ENCODE data around the gene PTCSC3. TPM values are rescaled to one million over a fixed set of nuclear protein-coding genes. Genes with fewer than 3 reads are reported as not detected.

PTCSC3 gene
- total and polyA plus RNA-seq, 10 of the 15 experiments (the other 5 are each of a cell fraction or from before 2014, with no cell fraction given): not detected

DNA sequence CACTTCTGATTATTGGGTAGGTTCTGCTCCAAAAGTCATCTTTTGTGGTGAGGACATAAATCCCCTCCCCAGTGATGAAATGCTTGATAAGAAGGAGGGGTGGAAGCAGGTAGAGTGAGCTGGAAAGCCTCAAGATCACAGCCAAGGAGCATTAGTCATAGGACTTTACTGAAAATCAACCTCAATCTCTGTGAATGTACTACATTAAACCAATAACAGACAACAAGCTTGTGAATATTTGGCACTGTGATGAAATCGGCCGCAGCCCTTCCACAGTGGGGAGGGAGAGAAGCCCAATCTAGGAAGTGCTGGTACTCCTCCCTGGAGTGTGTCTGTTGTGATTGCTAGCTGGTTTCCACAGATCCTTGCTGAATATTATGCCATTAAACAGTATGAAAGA lies 41.2 kb upstream of the PTCSC3 start:
- Histone ChIP-seq H3K79me2 (ENCODE audit: control insufficient read depth, insufficient read depth, low read length) (no peaks in the 10 kb centered on the region), H3K9ac (ENCODE audit: control insufficient read depth, insufficient read depth, low read length) (no peak overlapping the region), H2AFZ (ENCODE audit: control insufficient read depth, low read depth, low read length) (no peak overlapping the region), H3K4me3 (no peak overlapping the region), H3K4me2 (ENCODE audit: control insufficient read depth, insufficient read depth) (no peak overlapping the region), H3K27ac (ENCODE audit: control insufficient read depth, insufficient read depth) (no peak overlapping the region), H3K4me1 (ENCODE audit: control insufficient read depth, insufficient read depth, low read length) (no peaks in the 10 kb centered on the region), H3K36me3 (ENCODE audit: control insufficient read depth in 2 of 2, insufficient read depth in 2 of 2, low read length in 1 of 2) (no peaks in the 10 kb centered on the region), H4K20me1 (ENCODE audit: control insufficient read depth, insufficient read depth) (no peaks in the 10 kb centered on the region), H3K27me3 (replicated peaks in 1 of 2; ENCODE audit: control insufficient read depth in 2 of 2, insufficient read depth in 2 of 2, low read length in 1 of 2) (no peaks in the 10 kb centered on the region; a peak in 1 of 4 replicates), H3K9me3 (replicated peaks; ENCODE audit: control insufficient read depth, insufficient read depth, low read length) (no peaks in the 10 kb centered on the region)
- WGBS (ENCODE audit: insufficient coverage, insufficient replicate concordance, low lambda C conversion rate, missing lambda C conversion rate): 55% methylated on average over 2 of the region's 2 CpGs
- SMC1A ChIA-PET (ENCODE audit: uncharacterized antibody, unreplicated experiment): no interaction called here
- DNase-seq (ENCODE audit: low read depth, low spot score): no peak
- FAIRE-seq: no peak
- intact Hi-C loops (cut with micrococcal nuclease; ENCODE audit: unreplicated experiment) (no loop called here), in situ Hi-C loops (cut with MboI) (no loop called here)
- RAD21 ChIA-PET (ENCODE audit: unreplicated experiment): no interaction called here
- BruUV-seq (replicated peaks): no TSS peak
- POLR2A ChIA-PET: no interaction called here
- no peak for ATAC-seq
- TF ChIP-seq RB1 (IDR thresholded peaks at IDR 0.05; ENCODE audit: borderline replicate concordance): no peak
- CTCF ChIA-PET: no interaction called here

DNA sequence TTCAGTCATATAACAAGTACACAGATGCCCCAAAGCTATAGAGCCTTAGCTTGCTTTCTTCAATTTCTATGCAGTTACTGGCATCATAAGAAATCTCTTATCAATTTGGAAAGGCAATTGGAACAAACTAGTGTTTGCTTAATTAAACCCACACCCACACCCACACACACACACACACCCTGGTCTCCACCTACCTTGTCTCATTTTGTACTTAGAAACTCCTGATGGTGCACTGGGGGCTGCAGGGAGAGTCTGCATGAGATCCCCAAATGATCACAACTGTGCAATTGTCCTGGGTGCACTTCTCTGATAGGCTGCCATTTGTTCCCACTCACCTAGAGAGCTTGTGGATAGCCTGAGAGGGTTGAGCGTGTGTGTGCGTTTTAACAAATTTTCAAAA lies 40.5 kb upstream of the PTCSC3 start:
- WGBS (ENCODE audit: insufficient coverage, insufficient replicate concordance, low lambda C conversion rate, missing lambda C conversion rate): 61% methylated on average over 2 of the region's 2 CpGs
- RAD21 ChIA-PET (ENCODE audit: unreplicated experiment): no interaction called here
- TF ChIP-seq EZH2 (IDR thresholded peaks at IDR 0.05; ENCODE audit: borderline replicate concordance, control insufficient read depth, low read depth, low read length) (no peak), SP1 (IDR thresholded peaks at IDR 0.05; ENCODE audit: low read depth, low read length) (no peak), NRF1 (conservative IDR thresholded peaks at IDR 0.05; ENCODE audit: low read depth, low read length) (no peak), KLF5 (IDR thresholded peaks at IDR 0.05; ENCODE audit: partially characterized antibody) (no peak), HDAC2 (IDR thresholded peaks at IDR 0.05) (no peak), MEF2A (IDR thresholded peaks at IDR 0.05; ENCODE audit: insufficient read depth, low read depth, low read length) (no peak), TCF7 (IDR thresholded peaks at IDR 0.05; ENCODE audit: borderline replicate concordance) (no peak), TCF3 (IDR thresholded peaks at IDR 0.05; ENCODE audit: borderline replicate concordance, insufficient read depth, low read depth, low read length) (no peak), WRNIP1 (IDR thresholded peaks at IDR 0.05; ENCODE audit: borderline replicate concordance, low read depth, low read length) (no peak), IKZF2 (IDR thresholded peaks at IDR 0.05) (no peak), ZSCAN29 (IDR thresholded peaks at IDR 0.05) (no peak), ZZZ3 (IDR thresholded peaks at IDR 0.05; ENCODE audit: control insufficient read depth, insufficient read length, low read depth) (no peak), SMC3 (IDR thresholded peaks at IDR 0.05; ENCODE audit: borderline replicate concordance, low read length) (no peak)
- TF ChIP-seq, protein P1, sequence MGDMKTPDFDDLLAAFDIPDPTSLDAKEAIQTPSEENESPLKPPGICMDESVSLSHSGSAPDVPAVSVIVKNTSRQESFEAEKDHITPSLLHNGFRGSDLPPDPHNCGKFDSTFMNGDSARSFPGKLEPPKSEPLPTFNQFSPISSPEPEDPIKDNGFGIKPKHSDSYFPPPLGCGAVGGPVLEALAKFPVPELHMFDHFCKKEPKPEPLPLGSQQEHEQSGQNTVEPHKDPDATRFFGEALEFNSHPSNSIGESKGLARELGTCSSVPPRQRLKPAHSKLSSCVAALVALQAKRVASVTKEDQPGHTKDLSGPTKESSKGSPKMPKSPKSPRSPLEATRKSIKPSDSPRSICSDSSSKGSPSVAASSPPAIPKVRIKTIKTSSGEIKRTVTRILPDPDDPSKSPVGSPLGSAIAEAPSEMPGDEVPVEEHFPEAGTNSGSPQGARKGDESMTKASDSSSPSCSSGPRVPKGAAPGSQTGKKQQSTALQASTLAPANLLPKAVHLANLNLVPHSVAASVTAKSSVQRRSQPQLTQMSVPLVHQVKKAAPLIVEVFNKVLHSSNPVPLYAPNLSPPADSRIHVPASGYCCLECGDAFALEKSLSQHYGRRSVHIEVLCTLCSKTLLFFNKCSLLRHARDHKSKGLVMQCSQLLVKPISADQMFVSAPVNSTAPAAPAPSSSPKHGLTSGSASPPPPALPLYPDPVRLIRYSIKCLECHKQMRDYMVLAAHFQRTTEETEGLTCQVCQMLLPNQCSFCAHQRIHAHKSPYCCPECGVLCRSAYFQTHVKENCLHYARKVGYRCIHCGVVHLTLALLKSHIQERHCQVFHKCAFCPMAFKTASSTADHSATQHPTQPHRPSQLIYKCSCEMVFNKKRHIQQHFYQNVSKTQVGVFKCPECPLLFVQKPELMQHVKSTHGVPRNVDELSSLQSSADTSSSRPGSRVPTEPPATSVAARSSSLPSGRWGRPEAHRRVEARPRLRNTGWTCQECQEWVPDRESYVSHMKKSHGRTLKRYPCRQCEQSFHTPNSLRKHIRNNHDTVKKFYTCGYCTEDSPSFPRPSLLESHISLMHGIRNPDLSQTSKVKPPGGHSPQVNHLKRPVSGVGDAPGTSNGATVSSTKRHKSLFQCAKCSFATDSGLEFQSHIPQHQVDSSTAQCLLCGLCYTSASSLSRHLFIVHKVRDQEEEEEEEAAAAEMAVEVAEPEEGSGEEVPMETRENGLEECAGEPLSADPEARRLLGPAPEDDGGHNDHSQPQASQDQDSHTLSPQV (IDR thresholded peaks at IDR 0.05): no peak

More for the DNA sequence above, 40.5 kb upstream of the PTCSC3 start:
- ATAC-seq (no peak), FAIRE-seq (no peak), DNase-seq (ENCODE audit: low read depth, low spot score) (no peak)
- Histone ChIP-seq H3K79me2 (ENCODE audit: control insufficient read depth, insufficient read depth, low read length) (no peaks in the 10 kb centered on the region), H3K36me3 (ENCODE audit: control insufficient read depth in 2 of 2, insufficient read depth in 2 of 2, low read length in 1 of 2) (no peaks in the 10 kb centered on the region), H2AFZ (ENCODE audit: control insufficient read depth, low read depth, low read length) (no peak overlapping the region), H3K9ac (ENCODE audit: control insufficient read depth, insufficient read depth, low read length) (no peak overlapping the region), H4K20me1 (ENCODE audit: control insufficient read depth, insufficient read depth) (no peaks in the 10 kb centered on the region), H3K27me3 (replicated peaks in 1 of 2; ENCODE audit: control insufficient read depth in 2 of 2, insufficient read depth in 2 of 2, low read length in 1 of 2) (no peaks in the 10 kb centered on the region; a peak in 2 of 4 replicates), H3K4me2 (ENCODE audit: control insufficient read depth, insufficient read depth) (no peak overlapping the region), H3K4me1 (ENCODE audit: control insufficient read depth, insufficient read depth, low read length) (no peaks in the 10 kb centered on the region), H3K4me3 (no peak overlapping the region), H3K9me3 (replicated peaks; ENCODE audit: control insufficient read depth, insufficient read depth, low read length) (no peaks in the 10 kb centered on the region), H3K27ac (ENCODE audit: control insufficient read depth, insufficient read depth) (no peak overlapping the region)
- intact Hi-C loops (cut with micrococcal nuclease; ENCODE audit: unreplicated experiment) (no loop called here), in situ Hi-C loops (cut with MboI) (no loop called here)
- ChIA-PET CTCF (no interaction called here), POLR2A (no interaction called here), SMC1A (ENCODE audit: uncharacterized antibody, unreplicated experiment) (no interaction called here)
- no TSS peak for BruUV-seq (replicated peaks)
